HFFc6 (cell line): ENCODE data around the gene CCDC97. TPM values are rescaled to one million over a fixed set of nuclear protein-coding genes. Genes with fewer than 3 reads are reported as not detected.

Experiments used
- DNase-seq: peaks from one replicate; pipeline ENCODE4 v3.0.0-alpha.2; 2018
- H3K27ac Mint-ChIP-seq: 2 replicates; pipeline ENCODE4 v1.8.0; 2020; ENCODE audit warnings: mild to moderate bottlenecking, mixed read lengths
- H3K27me3 Mint-ChIP-seq: 2 replicates; pipeline ENCODE4 v1.8.0; 2021; ENCODE audit warnings: mild to moderate bottlenecking, moderate library complexity, mixed read lengths; ENCODE audit not compliant: insufficient read depth
- H3K36me3 Mint-ChIP-seq: 2 replicates; pipeline ENCODE4 v1.8.0; 2021; ENCODE audit warnings: low read depth, mixed read lengths
- H3K4me1 Mint-ChIP-seq: 2 replicates; pipeline ENCODE4 v1.8.0; 2020; ENCODE audit warnings: low read depth, mixed read lengths
- H3K4me3 Mint-ChIP-seq: 2 replicates; pipeline ENCODE4 v1.8.0; 2020; ENCODE audit warnings: mild to moderate bottlenecking, moderate library complexity, mixed read lengths
- H3K9me3 Mint-ChIP-seq: 2 replicates; pipeline ENCODE4 v1.8.0; 2020; ENCODE audit warnings: mild to moderate bottlenecking, mixed read lengths
- CTCF ChIP-seq: fragments of 200-600 bp; sonication (generic); IDR thresholded peaks from 2 replicates; pipeline ENCODE4 v1.5.0; 2021; ENCODE audit warnings: antibody characterized with exemption, mild to moderate bottlenecking
- total RNA-seq, 6 experiments: library from RNA; stranded (reverse); fragmentation: NEBNext Ultra II Directional; extraction: Animal tissue kit (Norgen Biotek cat#: 25700); gene quantifications; 2 replicates in 1 of 6; 3 replicates in 5 of 6; pipeline ENCODE4 v1.2.3, GENCODE V29; 2021

Gene CCDC97
- total RNA-seq, 6 experiments from 2014 or later, result 15.4 to 19.1 (median 16.8) TPM

GRCh38 chr19:41325640-41325946 lies 15.6 kb downstream of the CCDC97 start:
- Mint-ChIP-seq H3K4me3 (peak overlapping the region; percentile 80), H3K4me1 (peaks cover 81% of the 10 kb centered on the region)

GRCh38 chr19:41325947-41326706 lies 16.2 kb downstream of the CCDC97 start:
- H3K9me3 Mint-ChIP-seq, result no peaks in the 10 kb centered on the region
- H3K4me3 Mint-ChIP-seq, result peak overlapping the region; percentile 83
- H3K36me3 Mint-ChIP-seq, result peaks cover 24% of the 10 kb centered on the region
- DNase-seq, result peak; percentile 57
- H3K27ac Mint-ChIP-seq, result peak overlapping the region; percentile 95
- TF ChIP-seq CTCF, result no peak
- peaks cover 75% of the 10 kb centered on the region for H3K4me1 Mint-ChIP-seq
- peaks cover 6% of the 10 kb centered on the region for H3K27me3 Mint-ChIP-seq

More at GRCh38 chr19:41325640-41325946, 15.6 kb downstream of the CCDC97 start:
- Mint-ChIP-seq H3K9me3 (no peaks in the 10 kb centered on the region), H3K36me3 (peaks cover 24% of the 10 kb centered on the region), H3K27me3 (peaks cover 8% of the 10 kb centered on the region), H3K27ac (peak overlapping the region; percentile 98)
- TF ChIP-seq CTCF, result no peak
- DNase-seq, result no peak

- DNase-seq, result no peak
- TF ChIP-seq CTCF, result no peak
- Mint-ChIP-seq H3K4me1 (peaks cover 65% of the 10 kb centered on the region), H3K27ac (peak overlapping the region; percentile 95), H3K27me3 (peaks cover 3% of the 10 kb centered on the region), H3K36me3 (peaks cover 34% of the 10 kb centered on the region), H3K9me3 (no peaks in the 10 kb centered on the region), H3K4me3 (peak overlapping the region; percentile 83; the same call in 1 of the 2 replicates)
Measured at GRCh38 chr19:41327076-41327575, 17.2 kb downstream of the CCDC97 start.

GRCh38 chr19:41327576-41328156 lies 17.7 kb downstream of the CCDC97 start:
- DNase-seq, result no peak
- Mint-ChIP-seq H3K9me3 (no peaks in the 10 kb centered on the region), H3K4me3 (0 out of 2 replicates have a peak overlapping the region, but pooled peaks have one; percentile 18), H3K36me3 (peaks cover 35% of the 10 kb centered on the region), H3K4me1 (peaks cover 60% of the 10 kb centered on the region), H3K27me3 (peaks cover 2% of the 10 kb centered on the region), H3K27ac (peak overlapping the region; percentile 44; the same call in 1 of the 2 replicates)
- no peak for TF ChIP-seq CTCF

GRCh38 chr19:41328157-41328841 lies 18.3 kb downstream of the CCDC97 start:
- Mint-ChIP-seq H3K27me3 (no peaks in the 10 kb centered on the region; the same call in none of the 2 replicates), H3K4me3 (0 out of 2 replicates have a peak overlapping the region, but pooled peaks have one; percentile 18), H3K36me3 (peaks cover 36% of the 10 kb centered on the region), H3K4me1 (peaks cover 54% of the 10 kb centered on the region), H3K27ac (peak overlapping the region; percentile 50), H3K9me3 (no peaks in the 10 kb centered on the region)
- no peak for TF ChIP-seq CTCF
- no peak for DNase-seq
